HEK293 (cell line): Measurements from ENCODE around the gene CLTCL1.
"Not testable (repeated sequence)": the region's sequence is repeated elsewhere in the genome, so short reads cannot be mapped to it uniquely, and the experiment has no call there.

Experiments used
- CTCF ChIA-PET: fragments of 350-600 bp; formaldehyde crosslinking; extraction: SDS; loops from one replicate; lab custom pipeline; 2021; ENCODE audit warnings: antibody characterized with exemption; lab: Yijun Ruan, JAX
- POLR2A ChIA-PET: fragments of 300-600 bp; formaldehyde crosslinking; extraction: SDS; loops from one replicate; lab custom pipeline; 2020; ENCODE audit warnings: antibody characterized with exemption, inconsistent platforms; lab: Yijun Ruan, JAX
- H3K27ac ChIP-seq: fragments of 200-500 bp; sonication (Bioruptor generic); 2 replicates; pipeline ENCODE4 v1.5.1; 2014; ENCODE audit warnings: low read depth, low read length, control low read depth, inconsistent platforms; ENCODE audit errors: extremely low read depth
- H3K36me3 ChIP-seq, 2 experiments: fragments of 200-500 bp in 1 of 2; sonication (Bioruptor generic) in 1 of 2; 1 replicate in 1 of 2; 2 replicates in 1 of 2; pipeline ENCODE4 v1.5.1; 2014 to 2017; ENCODE audit warnings: inconsistent platforms in 2 of 2, low read length in 2 of 2; ENCODE audit not compliant: control insufficient read depth in 2 of 2, insufficient read depth in 1 of 2
- H3K4me1 ChIP-seq: fragments of 200-500 bp; sonication (Bioruptor generic); 2 replicates; pipeline ENCODE4 v1.5.1; 2014; ENCODE audit warnings: mild to moderate bottlenecking, low read length, inconsistent platforms; ENCODE audit not compliant: control insufficient read depth, insufficient read depth
- H3K4me3 ChIP-seq: 2 replicates; pipeline ENCODE4 v1.5.1; 2011; ENCODE audit warnings: low read depth, mild to moderate bottlenecking, control low read depth, low read length, moderate library complexity
- H3K9me3 ChIP-seq: fragments of 200-500 bp; sonication (Bioruptor generic); 2 replicates; pipeline ENCODE4 v1.5.1; 2014; ENCODE audit warnings: low read depth, low read length, inconsistent platforms; ENCODE audit not compliant: control insufficient read depth, insufficient read depth
- ATF2 ChIP-seq: fragments of 450-650 bp; formaldehyde crosslinking; IDR thresholded peaks from 2 replicates; pipeline ENCODE4 v1.5.1; 2016; ENCODE audit warnings: missing biosample characterization, missing genetic modification characterization, low read depth
- BCL11A ChIP-seq: fragments of 450-650 bp; formaldehyde crosslinking; IDR thresholded peaks from 2 replicates; pipeline ENCODE4 v1.5.1; 2016; ENCODE audit warnings: low read depth, missing biosample characterization, missing genetic modification characterization
- HOXC10 ChIP-seq: sonication (generic); formaldehyde crosslinking; IDR thresholded peaks from 2 replicates; pipeline ENCODE4 v1.8.1; 2023; ENCODE audit warnings: mild to moderate bottlenecking, missing genetic modification reagents
- KLF7 ChIP-seq: fragments of 450-650 bp; formaldehyde crosslinking; IDR thresholded peaks from 2 replicates; pipeline ENCODE4 v1.5.1; 2016; ENCODE audit warnings: missing biosample characterization, missing genetic modification characterization, borderline replicate concordance
- SP7 ChIP-seq: fragments of 450-650 bp; formaldehyde crosslinking; IDR thresholded peaks from 2 replicates; pipeline ENCODE4 v1.5.1; 2016; ENCODE audit warnings: missing biosample characterization, missing genetic modification characterization
- WT1 ChIP-seq: fragments of 450-650 bp; formaldehyde crosslinking; IDR thresholded peaks from 2 replicates; pipeline ENCODE4 v1.5.1; 2016; ENCODE audit warnings: missing biosample characterization, missing genetic modification characterization
- ZBTB21 ChIP-seq: fragments of 450-650 bp; formaldehyde crosslinking; IDR thresholded peaks from 2 replicates; pipeline ENCODE4 v1.5.1; 2017; ENCODE audit warnings: missing biosample characterization, missing genetic modification characterization
- ZBTB7A ChIP-seq: fragments of 450-650 bp; formaldehyde crosslinking; IDR thresholded peaks from 2 replicates; pipeline ENCODE4 v1.5.1; 2016; ENCODE audit warnings: low read depth, missing biosample characterization, missing genetic modification characterization
- ZFHX2 ChIP-seq: fragments of 450-650 bp; formaldehyde crosslinking; conservative IDR thresholded peaks from 2 replicates; pipeline ENCODE4 v1.5.1; 2016; ENCODE audit warnings: missing biosample characterization, missing genetic modification characterization
- ZFP41 ChIP-seq: fragments of 450-650 bp; formaldehyde crosslinking; IDR thresholded peaks from 2 replicates; pipeline ENCODE4 v1.5.1; 2016; ENCODE audit warnings: missing biosample characterization, missing genetic modification characterization, borderline replicate concordance
- ZNF114 ChIP-seq: fragments of 450-650 bp; formaldehyde crosslinking; IDR thresholded peaks from 2 replicates; pipeline ENCODE4 v1.5.0; 2017; ENCODE audit warnings: missing biosample characterization, missing genetic modification characterization
- ZNF266 ChIP-seq: fragments of 450-650 bp; formaldehyde crosslinking; IDR thresholded peaks from 2 replicates; pipeline ENCODE4 v1.5.1; 2016; ENCODE audit warnings: missing biosample characterization, missing genetic modification characterization, low read depth
- ZNF366 ChIP-seq: fragments of 450-650 bp; formaldehyde crosslinking; conservative IDR thresholded peaks from 2 replicates; pipeline ENCODE4 v1.5.1; 2016; ENCODE audit warnings: missing biosample characterization, missing genetic modification characterization
- ZNF488 ChIP-seq: fragments of 450-650 bp; formaldehyde crosslinking; IDR thresholded peaks from 2 replicates; pipeline ENCODE4 v1.5.1; 2016; ENCODE audit warnings: missing biosample characterization, missing genetic modification characterization
- ZNF548 ChIP-seq: fragments of 450-650 bp; formaldehyde crosslinking; IDR thresholded peaks from 2 replicates; pipeline ENCODE4 v1.5.1; 2016; ENCODE audit warnings: missing biosample characterization, missing genetic modification characterization
- ZNF558 ChIP-seq: fragments of 450-650 bp; formaldehyde crosslinking; IDR thresholded peaks from 2 replicates; pipeline ENCODE4 v1.5.1; 2016; ENCODE audit warnings: missing biosample characterization, missing genetic modification characterization
- ZNF837 ChIP-seq: fragments of 450-650 bp; formaldehyde crosslinking; IDR thresholded peaks from 2 replicates; pipeline ENCODE4 v1.5.1; 2016; ENCODE audit warnings: missing biosample characterization, missing genetic modification characterization
- ZSCAN18 ChIP-seq: fragments of 450-650 bp; formaldehyde crosslinking; IDR thresholded peaks from 2 replicates; pipeline ENCODE4 v1.5.1; 2016; ENCODE audit warnings: missing biosample characterization, missing genetic modification characterization
- ZXDB ChIP-seq: fragments of 450-650 bp; formaldehyde crosslinking; IDR thresholded peaks from 2 replicates; pipeline ENCODE4 v1.5.1; 2016; ENCODE audit warnings: missing biosample characterization, missing genetic modification characterization

CLTCL1 gene

DNA sequence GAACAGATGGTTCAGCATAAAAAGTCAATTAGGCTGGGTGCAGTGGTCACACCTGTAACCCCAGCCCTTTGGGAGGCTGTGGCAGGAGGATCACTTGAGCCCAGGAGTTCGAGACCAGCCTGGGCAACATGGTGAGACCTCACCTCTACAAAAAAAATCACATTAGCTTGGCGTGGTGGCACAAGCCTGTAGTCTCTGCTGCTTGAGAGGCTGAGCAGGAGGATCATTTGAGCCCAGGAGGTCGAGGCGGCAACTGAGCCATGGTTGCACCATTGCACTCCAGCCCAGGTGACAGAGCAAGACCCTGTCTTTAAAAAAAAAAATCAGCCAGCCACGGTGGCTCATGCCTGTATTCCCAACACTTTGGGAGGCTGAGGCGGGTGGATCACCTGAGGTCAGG is 31.9 kb upstream of the CLTCL1 start:
- POLR2A ChIA-PET, H3K27ac ChIP-seq, H3K9me3 ChIP-seq, H3K4me3 ChIP-seq, H3K4me1 ChIP-seq, H3K36me3 ChIP-seq: not testable (repeated sequence)
- CTCF ChIA-PET, result interaction anchor here (0.5 to 0.7 kb wide), 2 partner anchors 318 to 510 kb away, joined by 3 to 4 read pairs; no protein-coding TSS in a partner anchor

- no peak overlapping the region for H3K4me3 ChIP-seq
- ChIA-PET CTCF (interaction anchor here (1.2 kb wide), 1 partner anchor 21 kb away, joined by 3 read pairs; no protein-coding TSS in a partner anchor), POLR2A (no interaction called here)
- no peak overlapping the region for H3K27ac ChIP-seq
- H3K9me3 ChIP-seq, result no peaks in the 10 kb centered on the region
- TF ChIP-seq ZNF558 (tag by site-specific recombination) (no peak), ZNF548 (tag by site-specific recombination) (no peak), WT1 (tag by site-specific recombination) (no peak), ZNF114 (no peak)
- no peaks in the 10 kb centered on the region for H3K36me3 ChIP-seq
- no peaks in the 10 kb centered on the region for H3K4me1 ChIP-seq
These were observed 30.2 kb upstream of the CLTCL1 start for GRCh38 chr22:19321757-19322156.

DNA sequence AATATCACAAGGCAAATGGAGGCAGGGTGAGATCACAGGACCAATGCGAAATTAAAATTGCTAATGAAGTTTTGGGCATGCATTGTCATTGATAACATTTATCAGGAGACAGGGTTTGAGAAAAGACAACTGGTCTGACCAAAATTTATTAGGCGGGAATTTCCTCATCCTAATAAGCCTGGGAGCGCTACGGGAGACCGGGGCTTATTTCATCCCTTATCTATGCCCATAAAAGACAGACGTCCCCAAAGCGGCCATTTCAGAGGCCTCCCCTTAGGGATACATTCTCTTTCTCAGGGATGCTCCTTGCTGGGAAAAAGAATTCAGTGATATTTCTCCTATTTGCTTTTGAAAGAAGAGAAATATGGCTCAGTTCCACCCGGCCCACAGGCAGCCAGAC is 28.6 kb upstream of the CLTCL1 start:
- H3K4me3 ChIP-seq, POLR2A ChIA-PET, H3K9me3 ChIP-seq, CTCF ChIA-PET, H3K27ac ChIP-seq, H3K36me3 ChIP-seq, H3K4me1 ChIP-seq: not testable (repeated sequence)

- Histone ChIP-seq H3K9me3 (no peaks in the 10 kb centered on the region), H3K36me3 (no peaks in the 10 kb centered on the region), H3K27ac (no peak overlapping the region), H3K4me1 (no peaks in the 10 kb centered on the region), H3K4me3 (no peak overlapping the region)
- no peak for TF ChIP-seq ZNF558 (tag by site-specific recombination)
- TF ChIP-seq, all 188 proteins: peak for 0
- ChIA-PET CTCF (interaction anchor here (1.6 kb wide), 1 partner anchor 311 kb away, joined by 3 read pairs; no protein-coding TSS in a partner anchor), POLR2A (no interaction called here)
These were observed 27.8 kb upstream of the CLTCL1 start for GRCh38 chr22:19319281-19319680.

GRCh38 chr22:19317865-19318264 is 26.3 kb upstream of the CLTCL1 start:
- ChIA-PET CTCF (interaction anchor here (0.9 to 1.2 kb wide), 2 partner anchors 10 to 138 kb away, joined by 3 to 8 read pairs; no protein-coding TSS in a partner anchor), POLR2A (no interaction called here)
- no peak overlapping the region for H3K27ac ChIP-seq

More at GRCh38 chr22:19317865-19318264, 26.3 kb upstream of the CLTCL1 start:
- Histone ChIP-seq H3K36me3 (no peaks in the 10 kb centered on the region), H3K4me1 (no peaks in the 10 kb centered on the region)
- TF ChIP-seq ZNF366, result no peak
- no peak for TF ChIP-seq ZFHX2 (tag by site-specific recombination)
- TF ChIP-seq SP7 (tag by site-specific recombination), result no peak
- no peak for TF ChIP-seq HOXC10 (CRISPR knock-in tag)
- no peak for TF ChIP-seq ATF2
- TF ChIP-seq ZNF266 (tag by site-specific recombination), result no peak
- no peak for TF ChIP-seq ZNF837 (tag by site-specific recombination)
- no peak for TF ChIP-seq ZNF488 (tag by site-specific recombination)
- no peak for TF ChIP-seq ZFP41 (tag by site-specific recombination)
- no peak for TF ChIP-seq KLF7
- no peak for TF ChIP-seq ZBTB21 (tag by site-specific recombination)
- TF ChIP-seq ZSCAN18 (tag by site-specific recombination), result no peak
- TF ChIP-seq BCL11A, result no peak
- TF ChIP-seq ZXDB, result no peak
- no peak for TF ChIP-seq ZBTB7A (tag by site-specific recombination)
- TF ChIP-seq, all 188 proteins: peak for 0
- Histone ChIP-seq H3K4me3 (no peak overlapping the region), H3K9me3 (no peaks in the 10 kb centered on the region)
